ENCODE measurements around the gene TMEM185B.

TMEM185B gene

GRCh38 chr2:120247851-120248250 lies 24.7 kb upstream of the TMEM185B start:
- H3K4me3 ChIP-seq (ENCODE audit: low read length), result no peak overlapping the region
- no peak overlapping the region for H2AFZ ChIP-seq (ENCODE audit: low read length)
- peaks cover 6% of the 10 kb centered on the region; the same call in 1 of the 2 replicates for H3K4me1 ChIP-seq (ENCODE audit: low read length)
- no peaks in the 10 kb centered on the region for H3K9me3 ChIP-seq (replicated peaks; ENCODE audit: insufficient read depth, low read length)
- no peak overlapping the region for H3K4me2 ChIP-seq (ENCODE audit: low read depth, low read length)
- no peak overlapping the region for H3K27ac ChIP-seq (ENCODE audit: low read length)
- no peaks in the 10 kb centered on the region for H3F3A ChIP-seq (ENCODE audit: insufficient read depth, low read length)
- peaks cover 9% of the 10 kb centered on the region; the same call in 1 of the 2 replicates for H3K27me3 ChIP-seq (replicated peaks; ENCODE audit: insufficient read depth, low read length)
- H3K9me2 ChIP-seq (replicated peaks; ENCODE audit: insufficient read depth, low read length), result no peaks in the 10 kb centered on the region
- no peaks in the 10 kb centered on the region for H3K79me2 ChIP-seq (ENCODE audit: low read length)
- H4K20me1 ChIP-seq (ENCODE audit: insufficient read depth, low read length), result no peaks in the 10 kb centered on the region
- no peak for TF ChIP-seq CTCF (IDR thresholded peaks at IDR 0.05; ENCODE audit: low read length)
- TF ChIP-seq EZH2 (optimal IDR thresholded peaks at IDR 0.05; ENCODE audit: low read depth, low read length), result no peak
- TF ChIP-seq EZH2phosphoT487 (IDR thresholded peaks at IDR 0.05; ENCODE audit: low read length), result no peak
- H3K9ac ChIP-seq (ENCODE audit: low read length), result no peak overlapping the region
- H3K36me3 ChIP-seq (replicated peaks; ENCODE audit: insufficient read depth, low read length), result no peaks in the 10 kb centered on the region
- no peak for DNase-seq

GRCh38 chr2:120246546-120247300 lies 23.5 kb upstream of the TMEM185B start:
- Histone ChIP-seq H3K4me3 (ENCODE audit: low read length) (no peak overlapping the region), H3K9me3 (replicated peaks; ENCODE audit: insufficient read depth, low read length) (no peaks in the 10 kb centered on the region), H3K4me2 (ENCODE audit: low read depth, low read length) (no peak overlapping the region), H3K79me2 (ENCODE audit: low read length) (no peaks in the 10 kb centered on the region), H3K9ac (ENCODE audit: low read length) (no peak overlapping the region), H3K27me3 (replicated peaks; ENCODE audit: insufficient read depth, low read length) (peaks cover 9% of the 10 kb centered on the region; the same call in 1 of the 2 replicates), H4K20me1 (ENCODE audit: insufficient read depth, low read length) (no peaks in the 10 kb centered on the region), H2AFZ (ENCODE audit: low read length) (no peak overlapping the region), H3K4me1 (ENCODE audit: low read length) (peaks cover 2% of the 10 kb centered on the region; the same call in 1 of the 2 replicates), H3K36me3 (replicated peaks; ENCODE audit: insufficient read depth, low read length) (no peaks in the 10 kb centered on the region), H3F3A (ENCODE audit: insufficient read depth, low read length) (no peaks in the 10 kb centered on the region), H3K9me2 (replicated peaks; ENCODE audit: insufficient read depth, low read length) (no peaks in the 10 kb centered on the region), H3K27ac (ENCODE audit: low read length) (no peak overlapping the region)
- DNase-seq, result no peak
- no peak for TF ChIP-seq EZH2phosphoT487 (IDR thresholded peaks at IDR 0.05; ENCODE audit: low read length)
- no peak for TF ChIP-seq CTCF (IDR thresholded peaks at IDR 0.05; ENCODE audit: low read length)
- TF ChIP-seq EZH2 (optimal IDR thresholded peaks at IDR 0.05; ENCODE audit: low read depth, low read length), result no peak

GRCh38 chr2:120245520-120246332 lies 22.5 kb upstream of the TMEM185B start:
- Histone ChIP-seq H3F3A (ENCODE audit: insufficient read depth, low read length) (no peaks in the 10 kb centered on the region), H2AFZ (ENCODE audit: low read length) (no peak overlapping the region), H3K4me2 (ENCODE audit: low read depth, low read length) (no peak overlapping the region), H3K9me2 (replicated peaks; ENCODE audit: insufficient read depth, low read length) (no peaks in the 10 kb centered on the region), H3K4me3 (ENCODE audit: low read length) (no peak overlapping the region), H3K27ac (ENCODE audit: low read length) (no peak overlapping the region), H3K79me2 (ENCODE audit: low read length) (no peaks in the 10 kb centered on the region), H3K9ac (ENCODE audit: low read length) (no peak overlapping the region), H4K20me1 (ENCODE audit: insufficient read depth, low read length) (no peaks in the 10 kb centered on the region), H3K9me3 (replicated peaks; ENCODE audit: insufficient read depth, low read length) (no peaks in the 10 kb centered on the region), H3K27me3 (replicated peaks; ENCODE audit: insufficient read depth, low read length) (no peaks in the 10 kb centered on the region), H3K36me3 (replicated peaks; ENCODE audit: insufficient read depth, low read length) (no peaks in the 10 kb centered on the region), H3K4me1 (ENCODE audit: low read length) (no peaks in the 10 kb centered on the region)
- no peak for DNase-seq
- TF ChIP-seq CTCF (IDR thresholded peaks at IDR 0.05; ENCODE audit: low read length), result no peak
- no peak for TF ChIP-seq EZH2phosphoT487 (IDR thresholded peaks at IDR 0.05; ENCODE audit: low read length)
- no peak for TF ChIP-seq EZH2 (optimal IDR thresholded peaks at IDR 0.05; ENCODE audit: low read depth, low read length)
